ENCODE data around the gene GPR151. TPM values are rescaled to one million over a fixed set of nuclear protein-coding genes. Genes with fewer than 3 reads are reported as not detected.

The GPR151 gene
- total and polyA plus RNA-seq, 2 donors (not counting 1 experiment from before 2014, with no cell fraction given), result not detected

DNA sequence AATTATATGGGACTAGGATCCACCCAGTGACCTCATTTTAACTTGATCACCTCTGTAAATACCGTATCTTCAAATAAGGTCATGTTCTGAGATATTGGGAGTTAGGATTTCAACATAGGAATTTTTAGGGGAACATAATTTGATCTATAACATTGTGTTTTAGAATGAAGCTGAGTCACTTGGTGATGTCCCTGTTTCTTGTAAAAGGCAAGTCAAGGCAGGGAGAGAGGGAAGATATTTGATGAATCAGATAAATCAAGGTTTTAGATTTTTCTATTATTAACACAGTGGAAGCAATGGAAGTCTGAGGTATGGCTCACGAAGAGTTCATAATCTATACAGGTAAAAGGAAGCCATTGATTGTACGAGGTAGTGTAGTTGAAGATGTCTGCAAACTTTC lies 11.8 kb upstream of the GPR151 start:
- no peak for DNase-seq (ENCODE audit: low read depth in 2 of 2)
- Histone ChIP-seq H3K4me2 (ENCODE audit: extremely low read depth, insufficient read depth, low read length) (no peak overlapping the region), H3K9me3 (ENCODE audit: control insufficient read depth, insufficient read depth, low read depth, low read length) (no peaks in the 10 kb centered on the region), H3K4me1 (ENCODE audit: control insufficient read depth, extremely low read depth, insufficient read depth, low read length) (no peaks in the 10 kb centered on the region), H3K36me3 (ENCODE audit: control insufficient read depth, insufficient read depth, low read length) (no peaks in the 10 kb centered on the region), H3K9ac (ENCODE audit: insufficient read depth, low read length) (no peak overlapping the region), H2AFZ (ENCODE audit: low read length) (no peak overlapping the region), H3K4me3 (replicated peaks in 1 of 4; ENCODE audit: control extremely low read depth in 1 of 4, insufficient read depth in 1 of 4, low read depth in 3 of 4, low read length in 4 of 4) (no peak overlapping the region), H3K27ac (ENCODE audit: insufficient read depth, low read length) (no peak overlapping the region), H4K20me1 (ENCODE audit: control insufficient read depth, extremely low read depth, insufficient read depth, low read length) (no peaks in the 10 kb centered on the region), H3K79me2 (ENCODE audit: control insufficient read depth, insufficient read depth, low read length) (no peaks in the 10 kb centered on the region), H3K27me3 (ENCODE audit: control insufficient read depth, insufficient read depth, low read length) (no peaks in the 10 kb centered on the region)
- TF ChIP-seq, protein P1, sequence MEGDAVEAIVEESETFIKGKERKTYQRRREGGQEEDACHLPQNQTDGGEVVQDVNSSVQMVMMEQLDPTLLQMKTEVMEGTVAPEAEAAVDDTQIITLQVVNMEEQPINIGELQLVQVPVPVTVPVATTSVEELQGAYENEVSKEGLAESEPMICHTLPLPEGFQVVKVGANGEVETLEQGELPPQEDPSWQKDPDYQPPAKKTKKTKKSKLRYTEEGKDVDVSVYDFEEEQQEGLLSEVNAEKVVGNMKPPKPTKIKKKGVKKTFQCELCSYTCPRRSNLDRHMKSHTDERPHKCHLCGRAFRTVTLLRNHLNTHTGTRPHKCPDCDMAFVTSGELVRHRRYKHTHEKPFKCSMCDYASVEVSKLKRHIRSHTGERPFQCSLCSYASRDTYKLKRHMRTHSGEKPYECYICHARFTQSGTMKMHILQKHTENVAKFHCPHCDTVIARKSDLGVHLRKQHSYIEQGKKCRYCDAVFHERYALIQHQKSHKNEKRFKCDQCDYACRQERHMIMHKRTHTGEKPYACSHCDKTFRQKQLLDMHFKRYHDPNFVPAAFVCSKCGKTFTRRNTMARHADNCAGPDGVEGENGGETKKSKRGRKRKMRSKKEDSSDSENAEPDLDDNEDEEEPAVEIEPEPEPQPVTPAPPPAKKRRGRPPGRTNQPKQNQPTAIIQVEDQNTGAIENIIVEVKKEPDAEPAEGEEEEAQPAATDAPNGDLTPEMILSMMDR (conservative IDR thresholded peaks at IDR 0.05 in 1 of 2, IDR thresholded peaks at IDR 0.05 in 1 of 2; ENCODE audit: low read depth in 1 of 2, low read length in 2 of 2), result no peak
- no peak for TF ChIP-seq EZH2 (IDR thresholded peaks at IDR 0.05; ENCODE audit: low read length, missing control alignments)

DNA sequence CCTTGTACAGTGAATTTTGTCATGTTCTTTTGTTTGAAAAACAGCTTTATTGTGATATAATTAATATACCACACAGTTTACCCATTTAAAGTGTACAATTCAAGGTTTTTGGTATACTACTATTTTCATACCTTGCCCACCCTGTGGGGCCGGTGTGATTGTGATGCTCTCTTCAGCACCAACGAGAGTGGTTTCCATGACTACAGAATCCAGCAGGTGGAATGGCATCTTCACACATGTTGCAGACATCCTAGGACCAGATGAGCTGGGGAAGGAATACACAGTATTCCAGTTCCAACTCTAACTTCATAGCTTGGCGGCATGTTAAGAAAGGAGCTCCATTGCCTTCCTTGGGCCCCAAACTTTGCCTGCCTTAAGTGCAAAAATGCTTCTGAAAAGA lies 7.7 kb upstream of the GPR151 start:
- H3K27me3 ChIP-seq (ENCODE audit: control insufficient read depth, insufficient read depth, low read length), result no peaks in the 10 kb centered on the region
- no peak overlapping the region for H3K4me3 ChIP-seq (replicated peaks in 1 of 4; ENCODE audit: control extremely low read depth in 1 of 4, insufficient read depth in 1 of 4, low read depth in 3 of 4, low read length in 4 of 4)
- no peaks in the 10 kb centered on the region for H3K36me3 ChIP-seq (ENCODE audit: control insufficient read depth, insufficient read depth, low read length)
- no peaks in the 10 kb centered on the region for H3K79me2 ChIP-seq (ENCODE audit: control insufficient read depth, insufficient read depth, low read length)
- no peak overlapping the region for H3K4me2 ChIP-seq (ENCODE audit: extremely low read depth, insufficient read depth, low read length)
- no peaks in the 10 kb centered on the region for H3K4me1 ChIP-seq (ENCODE audit: control insufficient read depth, extremely low read depth, insufficient read depth, low read length)
- no peak overlapping the region for H2AFZ ChIP-seq (ENCODE audit: low read length)
- H3K27ac ChIP-seq (ENCODE audit: insufficient read depth, low read length), result no peak overlapping the region
- DNase-seq (ENCODE audit: low read depth in 2 of 2), result no peak
- no peak overlapping the region for H3K9ac ChIP-seq (ENCODE audit: insufficient read depth, low read length)
- no peaks in the 10 kb centered on the region for H4K20me1 ChIP-seq (ENCODE audit: control insufficient read depth, extremely low read depth, insufficient read depth, low read length)
- H3K9me3 ChIP-seq (ENCODE audit: control insufficient read depth, insufficient read depth, low read depth, low read length), result no peaks in the 10 kb centered on the region
- no peak for TF ChIP-seq EZH2 (IDR thresholded peaks at IDR 0.05; ENCODE audit: low read length, missing control alignments)
- TF ChIP-seq, protein P1 (conservative IDR thresholded peaks at IDR 0.05 in 1 of 2, IDR thresholded peaks at IDR 0.05 in 1 of 2; ENCODE audit: low read depth in 1 of 2, low read length in 2 of 2), result no peak

DNA sequence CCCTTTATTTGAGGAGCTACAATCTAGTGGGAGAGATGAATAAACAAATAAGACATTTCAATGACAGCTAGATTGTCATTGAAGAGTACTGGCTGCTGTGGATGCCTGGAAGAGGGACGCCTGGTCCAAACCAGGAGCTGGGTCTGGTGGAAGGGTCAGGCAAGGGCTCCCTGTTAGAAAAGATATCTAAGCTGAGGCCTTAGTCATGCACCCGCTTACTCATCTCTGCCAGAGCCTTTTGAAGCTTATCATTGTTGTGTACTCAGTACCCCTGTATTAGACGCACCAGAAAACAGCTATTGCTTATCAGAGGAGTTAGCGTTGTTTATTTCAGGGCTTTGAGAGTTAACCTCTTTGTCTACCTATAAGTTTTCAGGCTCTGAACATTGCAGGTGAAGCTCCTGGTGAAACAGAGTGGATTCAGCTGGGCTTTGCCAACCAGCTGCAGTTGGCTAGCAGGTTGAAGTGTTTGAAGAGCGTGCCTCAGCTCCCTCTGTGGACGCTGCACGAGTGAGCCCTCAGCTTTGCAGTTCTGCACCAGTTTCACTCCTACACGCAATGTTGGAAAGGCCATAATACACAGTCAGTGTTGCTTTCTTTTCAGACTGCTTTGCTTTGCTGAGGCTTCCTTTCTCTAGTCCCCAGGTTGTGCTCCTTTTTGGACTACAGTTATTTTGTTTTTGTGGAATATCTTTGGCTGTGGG lies 5.6 kb upstream of the GPR151 start:
- Histone ChIP-seq H3K27me3 (ENCODE audit: control insufficient read depth, insufficient read depth, low read length) (no peaks in the 10 kb centered on the region), H3K27ac (ENCODE audit: insufficient read depth, low read length) (no peak overlapping the region), H3K9ac (ENCODE audit: insufficient read depth, low read length) (no peak overlapping the region), H3K36me3 (ENCODE audit: control insufficient read depth, insufficient read depth, low read length) (no peaks in the 10 kb centered on the region), H3K4me1 (ENCODE audit: control insufficient read depth, extremely low read depth, insufficient read depth, low read length) (no peaks in the 10 kb centered on the region), H3K4me2 (ENCODE audit: extremely low read depth, insufficient read depth, low read length) (no peak overlapping the region), H4K20me1 (ENCODE audit: control insufficient read depth, extremely low read depth, insufficient read depth, low read length) (no peaks in the 10 kb centered on the region), H3K9me3 (ENCODE audit: control insufficient read depth, insufficient read depth, low read depth, low read length) (no peaks in the 10 kb centered on the region), H2AFZ (ENCODE audit: low read length) (no peak overlapping the region), H3K79me2 (ENCODE audit: control insufficient read depth, insufficient read depth, low read length) (no peaks in the 10 kb centered on the region), H3K4me3 (replicated peaks in 1 of 4; ENCODE audit: control extremely low read depth in 1 of 4, insufficient read depth in 1 of 4, low read depth in 3 of 4, low read length in 4 of 4) (no peak overlapping the region)
- TF ChIP-seq, protein P1 (conservative IDR thresholded peaks at IDR 0.05 in 1 of 2, IDR thresholded peaks at IDR 0.05 in 1 of 2; ENCODE audit: low read depth in 1 of 2, low read length in 2 of 2), result no peak
- TF ChIP-seq EZH2 (IDR thresholded peaks at IDR 0.05; ENCODE audit: low read length, missing control alignments), result no peak
- no peak for DNase-seq (ENCODE audit: low read depth in 2 of 2)
